Activated CD8-positive, alpha-beta T cell treated with anti-CD3 and anti-CD28 coated beads for 36 hours (primary cell): Measurements from ENCODE around the gene CACNG6. TPM values are rescaled to one million over a fixed set of nuclear protein-coding genes. Genes with fewer than 3 reads are reported as not detected.

Experiments
- ATAC-seq: fragments of 200-7000 bp; cut with Tn5 transposase; one replicate; pipeline ENCODE4 v1.10.0; 2021; ENCODE audit warnings: mild to moderate bottlenecking, moderate library complexity
- CTCF ChIA-PET: fragments of 350-600 bp; sonication (Branson Sonifier 250); formaldehyde crosslinking; loops from one replicate; lab custom pipeline; 2021; ENCODE audit warnings: antibody characterized with exemption; lab: Charles Lee
- POLR2A ChIA-PET: fragments of 350-600 bp; sonication (Branson Sonifier 250); formaldehyde crosslinking; loops from one replicate; lab custom pipeline; 2021; ENCODE audit warnings: antibody characterized with exemption; lab: Charles Lee
- DNase-seq: peaks from one replicate; pipeline ENCODE4 v3.0.0-alpha.2; 2020
- H3K27ac Mint-ChIP-seq: one replicate; pipeline ENCODE4 v1.8.0; 2021; ENCODE audit warnings: mild to moderate bottlenecking, mixed read lengths
- H3K27me3 Mint-ChIP-seq: one replicate; pipeline ENCODE4 v1.8.0; 2021; ENCODE audit warnings: mixed read lengths
- H3K36me3 Mint-ChIP-seq: one replicate; pipeline ENCODE4 v1.8.0; 2021; ENCODE audit warnings: low read depth, mixed read lengths
- H3K4me1 Mint-ChIP-seq: one replicate; pipeline ENCODE4 v1.8.0; 2021; ENCODE audit warnings: low read depth, mixed read lengths
- H3K4me3 Mint-ChIP-seq: one replicate; pipeline ENCODE4 v1.8.0; 2021; ENCODE audit warnings: mild to moderate bottlenecking, moderate library complexity, mixed read lengths
- H3K9me3 Mint-ChIP-seq: one replicate; pipeline ENCODE4 v1.8.0; 2021; ENCODE audit warnings: mixed read lengths
- CTCF ChIP-seq: fragments of 200-600 bp; IDR thresholded peaks from one replicate; pipeline ENCODE4 v1.8.0; 2022; ENCODE audit warnings: antibody characterized with exemption, mild to moderate bottlenecking
- intact Hi-C: fragments of 100-400 bp; cut with micrococcal nuclease; formaldehyde crosslinking; loops from one replicate; pipeline ENCODE4 v1.10.0; 2022
- total RNA-seq, 2 experiments: library from RNA; stranded (reverse); gene quantifications; one replicate each; pipeline ENCODE4 v1.2.3, GENCODE V29; 2021

Gene CACNG6
- total RNA-seq, 2 experiments from 2014 or later = not detected

- no peak for ATAC-seq
- Mint-ChIP-seq H3K27ac (no peak overlapping the region), H3K4me3 (no peak overlapping the region), H3K36me3 (no peaks in the 10 kb centered on the region), H3K27me3 (peaks cover 33% of the 10 kb centered on the region), H3K9me3 (no peaks in the 10 kb centered on the region), H3K4me1 (no peaks in the 10 kb centered on the region)
- ChIA-PET POLR2A (interaction anchor here (0.6 kb wide), 1 partner anchor 1932 kb away, joined by 3 read pairs; no protein-coding TSS in a partner anchor), CTCF (interaction anchor here (1.3 kb wide), 1 partner anchor 65 kb away, joined by 3 read pairs; no protein-coding TSS in a partner anchor)
- no peak for DNase-seq
- intact Hi-C loops = no loop called here
- no peak for TF ChIP-seq CTCF
These were observed 24.5 kb upstream of the CACNG6 start for GRCh38 chr19:53966931-53967330.

- Mint-ChIP-seq H3K27me3 (peaks cover 23% of the 10 kb centered on the region), H3K36me3 (no peaks in the 10 kb centered on the region), H3K9me3 (no peaks in the 10 kb centered on the region), H3K27ac (no peak overlapping the region), H3K4me3 (no peak overlapping the region), H3K4me1 (no peaks in the 10 kb centered on the region)
- CTCF ChIA-PET = interaction anchor here (1.1 kb wide), 1 partner anchor 24 kb away, joined by 3 read pairs; no protein-coding TSS in a partner anchor
- ATAC-seq = no peak
- intact Hi-C loops = no loop called here
- POLR2A ChIA-PET = no interaction called here
- DNase-seq = no peak
- no peak for TF ChIP-seq CTCF
These were observed 22.1 kb upstream of the CACNG6 start for GRCh38 chr19:53969366-53969765.

- Mint-ChIP-seq H3K27ac (no peak overlapping the region), H3K9me3 (no peaks in the 10 kb centered on the region), H3K4me3 (no peak overlapping the region), H3K27me3 (peaks cover 13% of the 10 kb centered on the region), H3K36me3 (no peaks in the 10 kb centered on the region), H3K4me1 (no peaks in the 10 kb centered on the region)
- CTCF ChIA-PET = no interaction called here
- no peak for DNase-seq
- TF ChIP-seq CTCF = no peak
- POLR2A ChIA-PET = interaction anchor here (0.6 kb wide), 1 partner anchor 120 kb away, joined by 3 read pairs; no protein-coding TSS in a partner anchor
- intact Hi-C loops = no loop called here
- ATAC-seq = no peak
These were observed 19.8 kb upstream of the CACNG6 start for GRCh38 chr19:53971673-53972072.

GRCh38 chr19:53977429-53977990, 13.9 kb upstream of the CACNG6 start:
- no peak overlapping the region for H3K27ac Mint-ChIP-seq
- H3K27me3 Mint-ChIP-seq = peaks cover 52% of the 10 kb centered on the region
- intact Hi-C loops = no loop called here

More at GRCh38 chr19:53977429-53977990, 13.9 kb upstream of the CACNG6 start:
- H3K4me3 Mint-ChIP-seq = peak overlapping the region; percentile 38
- ATAC-seq = peak; percentile 71
- no peak for TF ChIP-seq CTCF
- peak; percentile 77 for DNase-seq
- peaks cover 1% of the 10 kb centered on the region for H3K36me3 Mint-ChIP-seq
- H3K4me1 Mint-ChIP-seq = peaks cover 13% of the 10 kb centered on the region
- no peaks in the 10 kb centered on the region for H3K9me3 Mint-ChIP-seq
- ChIA-PET POLR2A (no interaction called here), CTCF (no interaction called here)
